MCF 10A (cell line): ENCODE results near the gene FAM120AOS. TPM values are rescaled to one million over a fixed set of nuclear protein-coding genes. Genes with fewer than 3 reads are reported as not detected.

Source experiments
- BruUV-seq: library from RNA; stranded (reverse); fragments of 400-500 nt; replicated peaks from 2 replicates; lab custom pipeline; 2021; lab: Mats Ljungman, UMichigan
- CTCF ChIA-PET: fragments of 300-600 bp; sonication (Branson Sonifier 250); formaldehyde crosslinking; extraction: SDS; loops from one replicate; lab custom pipeline; 2021; ENCODE audit warnings: antibody characterized with exemption, inconsistent platforms; lab: Yijun Ruan, JAX
- POLR2A ChIA-PET: fragments of 300-600, 350-650 bp; sonication (Branson Sonifier 250); formaldehyde crosslinking; extraction: SDS; loops from one replicate; lab custom pipeline; 2020; ENCODE audit warnings: antibody characterized with exemption, inconsistent platforms; lab: Yijun Ruan, JAX
- DNase-seq: peaks from one replicate; pipeline ENCODE4 v3.0.0-alpha.2; 2018; ENCODE audit not compliant: unreplicated experiment
- H3K27ac Mint-ChIP-seq: one replicate; pipeline ENCODE4 v1.8.0; 2022; ENCODE audit warnings: mild to moderate bottlenecking, low read depth, mixed read lengths; ENCODE audit not compliant: unreplicated experiment
- H3K27me3 Mint-ChIP-seq: one replicate; pipeline ENCODE4 v1.8.0; 2022; ENCODE audit warnings: mixed read lengths; ENCODE audit not compliant: insufficient read depth, unreplicated experiment
- H3K36me3 Mint-ChIP-seq: one replicate; pipeline ENCODE4 v1.8.0; 2022; ENCODE audit warnings: mild to moderate bottlenecking, moderate library complexity, mixed read lengths; ENCODE audit not compliant: insufficient read depth, unreplicated experiment
- H3K4me1 Mint-ChIP-seq: one replicate; pipeline ENCODE4 v1.8.0; 2022; ENCODE audit warnings: mixed read lengths; ENCODE audit not compliant: insufficient read depth, unreplicated experiment
- H3K4me3 Mint-ChIP-seq: one replicate; pipeline ENCODE4 v1.8.0; 2022; ENCODE audit warnings: mild to moderate bottlenecking, moderate library complexity, mixed read lengths; ENCODE audit not compliant: unreplicated experiment
- H3K9me3 Mint-ChIP-seq: one replicate; pipeline ENCODE4 v1.8.0; 2022; ENCODE audit warnings: mixed read lengths; ENCODE audit not compliant: unreplicated experiment
- intact Hi-C: fragments of 100-400 bp; cut with micrococcal nuclease; formaldehyde crosslinking; loops from 2 replicates; pipeline ENCODE4 v1.14.1; 2022
- total RNA-seq: library from RNA; stranded (reverse); gene quantifications from 2 replicates; pipeline ENCODE4 v1.2.3, GENCODE V29; 2022
- TF ChIP-seq, protein P1 (sequence below): fragments of 200-600 bp; IDR thresholded peaks from one replicate; pipeline ENCODE4 v1.8.0; 2022; ENCODE audit warnings: antibody characterized with exemption, mild to moderate bottlenecking; ENCODE audit not compliant: unreplicated experiment

Gene FAM120AOS
- total RNA-seq, 1 experiment from 2014 or later = 50.1 TPM

DNA sequence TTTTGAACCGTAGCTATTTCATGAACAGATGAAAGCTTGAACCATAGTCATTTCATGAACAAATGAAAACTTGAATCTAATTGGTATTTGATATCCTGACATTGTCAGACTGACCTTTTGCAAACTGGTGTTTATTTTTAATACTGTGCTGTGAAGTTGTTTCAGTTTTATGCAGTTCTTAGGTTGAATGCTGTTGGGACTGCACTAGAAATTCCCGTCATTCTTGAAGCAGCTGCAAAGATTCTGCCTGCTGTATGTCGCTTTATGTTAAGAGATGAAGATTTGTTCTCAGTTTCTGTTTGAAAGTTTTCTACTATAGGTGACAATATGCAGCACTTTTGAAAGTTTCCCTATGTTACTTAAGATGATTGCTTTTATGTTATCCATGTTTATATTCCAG, 22.5 kb upstream of the FAM120AOS start:
- no peak for DNase-seq
- H3K36me3 Mint-ChIP-seq = peaks cover 35% of the 10 kb centered on the region
- TF ChIP-seq, protein P1, sequence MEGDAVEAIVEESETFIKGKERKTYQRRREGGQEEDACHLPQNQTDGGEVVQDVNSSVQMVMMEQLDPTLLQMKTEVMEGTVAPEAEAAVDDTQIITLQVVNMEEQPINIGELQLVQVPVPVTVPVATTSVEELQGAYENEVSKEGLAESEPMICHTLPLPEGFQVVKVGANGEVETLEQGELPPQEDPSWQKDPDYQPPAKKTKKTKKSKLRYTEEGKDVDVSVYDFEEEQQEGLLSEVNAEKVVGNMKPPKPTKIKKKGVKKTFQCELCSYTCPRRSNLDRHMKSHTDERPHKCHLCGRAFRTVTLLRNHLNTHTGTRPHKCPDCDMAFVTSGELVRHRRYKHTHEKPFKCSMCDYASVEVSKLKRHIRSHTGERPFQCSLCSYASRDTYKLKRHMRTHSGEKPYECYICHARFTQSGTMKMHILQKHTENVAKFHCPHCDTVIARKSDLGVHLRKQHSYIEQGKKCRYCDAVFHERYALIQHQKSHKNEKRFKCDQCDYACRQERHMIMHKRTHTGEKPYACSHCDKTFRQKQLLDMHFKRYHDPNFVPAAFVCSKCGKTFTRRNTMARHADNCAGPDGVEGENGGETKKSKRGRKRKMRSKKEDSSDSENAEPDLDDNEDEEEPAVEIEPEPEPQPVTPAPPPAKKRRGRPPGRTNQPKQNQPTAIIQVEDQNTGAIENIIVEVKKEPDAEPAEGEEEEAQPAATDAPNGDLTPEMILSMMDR = no peak
- BruUV-seq = no TSS peak
- H3K4me1 Mint-ChIP-seq = peaks cover 5% of the 10 kb centered on the region
- CTCF ChIA-PET = no interaction called here
- H3K27me3 Mint-ChIP-seq = no peaks in the 10 kb centered on the region
- H3K4me3 Mint-ChIP-seq = no peak overlapping the region
- no peaks in the 10 kb centered on the region for H3K9me3 Mint-ChIP-seq
- no peak overlapping the region for H3K27ac Mint-ChIP-seq
- POLR2A ChIA-PET = interaction anchor here (1.6 kb wide), 1 partner anchor 24 kb away, joined by 6 read pairs; no protein-coding TSS in a partner anchor
- intact Hi-C loops = no loop called here

DNA sequence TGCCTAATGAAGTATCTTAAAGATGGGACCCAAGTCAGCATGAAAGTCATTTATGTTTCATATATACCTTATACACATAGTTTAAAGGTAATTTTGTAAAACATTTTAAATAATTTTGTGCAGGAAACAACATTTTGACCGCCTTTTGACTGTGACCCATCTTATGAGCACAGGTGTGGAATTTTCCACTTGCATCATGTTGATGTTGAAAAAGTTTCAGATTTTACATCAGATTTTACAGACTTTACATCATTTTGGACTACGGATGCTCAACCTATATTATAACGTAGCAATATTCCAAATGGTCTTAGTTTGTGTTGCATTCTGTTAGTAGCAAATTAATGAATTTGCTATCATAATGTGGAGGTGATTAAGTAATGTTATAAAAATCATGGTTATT, 21.7 kb upstream of the FAM120AOS start:
- DNase-seq = no peak
- Mint-ChIP-seq H3K9me3 (no peaks in the 10 kb centered on the region), H3K27ac (no peak overlapping the region), H3K4me3 (no peak overlapping the region), H3K36me3 (peaks cover 37% of the 10 kb centered on the region), H3K27me3 (no peaks in the 10 kb centered on the region), H3K4me1 (peaks cover 12% of the 10 kb centered on the region)
- TF ChIP-seq, protein P1 = no peak
- POLR2A ChIA-PET = interaction anchor here (1.6 kb wide), 1 partner anchor 25 kb away, joined by 6 read pairs; no protein-coding TSS in a partner anchor
- BruUV-seq = no TSS peak
- intact Hi-C loops = no loop called here
- CTCF ChIA-PET = no interaction called here

DNA sequence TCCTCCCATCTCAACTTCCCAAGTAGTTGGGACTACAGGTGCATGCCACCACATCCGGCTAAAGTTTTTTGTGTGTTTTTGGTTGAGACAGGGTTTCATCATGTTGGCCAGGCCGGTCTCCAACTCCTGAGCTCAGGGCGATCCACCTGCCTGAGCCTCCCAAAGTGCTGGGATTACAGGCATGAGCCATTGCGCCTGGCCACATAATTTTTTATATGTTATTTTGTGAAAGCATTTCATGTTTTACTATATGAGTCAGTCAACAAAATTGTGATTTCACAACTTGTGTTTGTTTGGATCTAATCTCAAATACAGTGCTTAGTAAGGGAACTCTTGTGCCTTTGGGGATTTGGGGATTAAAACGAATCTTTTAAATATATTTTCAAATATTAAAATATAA, 20.0 kb upstream of the FAM120AOS start:
- no TSS peak for BruUV-seq
- Mint-ChIP-seq H3K27me3 (no peaks in the 10 kb centered on the region), H3K9me3 (no peaks in the 10 kb centered on the region), H3K36me3 (peaks cover 37% of the 10 kb centered on the region), H3K27ac (peak overlapping the region; percentile 70), H3K4me3 (no peak overlapping the region), H3K4me1 (peaks cover 23% of the 10 kb centered on the region)
- DNase-seq = peak; percentile 86
- ChIA-PET POLR2A (interaction anchor here (0.7 to 7.0 kb wide), 8 partner anchors 9 to 71 kb away, joined by 3 to 93 read pairs (median 4); partner anchors contain the start of genes FAM120A and FAM120AOS), CTCF (interaction anchor here (0.5 to 1.8 kb wide), 2 partner anchors 93 to 338 kb away, joined by 3 to 5 read pairs; no protein-coding TSS in a partner anchor)
- intact Hi-C loops = no loop called here
- TF ChIP-seq, protein P1 = no peak

DNA sequence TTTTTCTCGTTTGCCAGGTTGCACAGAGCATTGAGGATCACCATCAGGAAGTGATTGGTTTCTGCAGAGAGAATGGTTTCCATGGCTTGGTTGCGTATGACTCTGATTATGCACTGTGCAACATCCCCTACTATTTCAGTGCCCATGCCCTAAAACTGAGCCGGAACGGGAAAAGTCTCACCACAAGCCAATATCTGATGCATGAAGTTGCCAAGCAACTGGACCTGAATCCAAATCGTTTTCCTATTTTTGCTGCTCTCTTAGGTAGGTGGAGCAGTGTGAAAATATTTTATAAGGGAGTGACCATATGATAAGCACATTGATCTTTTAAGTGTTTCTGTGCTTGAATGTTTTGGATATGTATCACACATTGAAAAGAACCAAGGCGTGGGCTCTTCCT, 17.7 kb upstream of the FAM120AOS start:
- H3K36me3 Mint-ChIP-seq = peaks cover 33% of the 10 kb centered on the region
- ChIA-PET POLR2A (interaction anchor here (0.8 to 7.0 kb wide), 3 partner anchors 9 to 19 kb away, joined by 3 to 93 read pairs (median 5); partner anchors contain the start of genes FAM120A and FAM120AOS), CTCF (interaction anchor here (0.6 to 1.1 kb wide), 3 partner anchors 17 to 1449 kb away, joined by 3 read pairs; partner anchors contain the start of gene FAM120A)
- intact Hi-C loops = no loop called here
- TF ChIP-seq, protein P1 = no peak
- no peaks in the 10 kb centered on the region for H3K9me3 Mint-ChIP-seq
- no TSS peak for BruUV-seq
- H3K27me3 Mint-ChIP-seq = no peaks in the 10 kb centered on the region
- H3K27ac Mint-ChIP-seq = no peak overlapping the region
- H3K4me1 Mint-ChIP-seq = peaks cover 44% of the 10 kb centered on the region
- H3K4me3 Mint-ChIP-seq = no peak overlapping the region
- no peak for DNase-seq
